22Rv1 (cell line): ENCODE results near the gene DNAJB5.

Experiments used
- ZFX ChIP-seq: fragments of 450-650 bp; IDR thresholded peaks from 2 replicates; pipeline ENCODE4 v1.6.1; 2017; ENCODE audit warnings: antibody characterized with exemption, borderline replicate concordance
- TF ChIP-seq, protein P1 (sequence below): fragments of 450-650 bp; IDR thresholded peaks from 2 replicates; pipeline ENCODE4 v1.5.1; 2017; ENCODE audit warnings: mild to moderate bottlenecking

DNA sequence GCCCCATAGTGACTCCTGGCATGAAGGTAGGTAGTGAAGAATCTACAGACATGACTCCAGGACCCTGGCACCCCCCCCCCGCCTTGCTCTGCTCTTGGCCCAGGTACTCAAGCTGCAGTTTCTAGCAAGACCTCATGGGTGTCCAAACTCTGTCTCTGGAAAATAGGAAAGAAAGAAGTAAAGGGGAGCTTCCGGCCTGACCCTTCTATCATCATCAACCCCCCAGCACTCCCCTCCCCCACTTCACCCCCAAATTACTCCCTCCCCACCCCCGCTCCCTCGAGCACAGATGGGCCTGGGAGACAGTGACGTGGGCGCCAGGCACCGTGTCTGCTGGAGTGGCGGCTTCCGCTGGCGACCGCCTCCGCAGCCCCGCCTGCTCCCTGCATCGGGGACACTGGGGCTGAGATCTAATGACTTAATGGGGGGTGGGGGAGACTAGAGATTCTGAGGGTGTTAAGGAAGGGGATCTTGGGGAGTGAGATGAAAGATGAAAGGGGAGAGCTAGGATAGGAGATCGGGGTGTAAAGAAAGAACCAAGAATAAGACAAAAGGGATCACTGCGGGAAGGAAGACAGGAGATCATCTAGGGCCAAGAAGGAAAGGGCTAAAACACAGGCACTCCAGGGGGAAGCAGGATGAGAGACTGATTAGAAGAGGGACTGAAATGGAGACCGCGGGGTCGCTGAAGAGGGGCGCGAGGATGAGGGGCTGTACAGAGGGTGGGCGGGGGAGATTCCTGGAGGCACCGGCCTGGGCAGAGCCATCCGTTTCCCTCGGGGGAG, 1.1 kb upstream of the DNAJB5 start:
- TF ChIP-seq, protein P1, sequence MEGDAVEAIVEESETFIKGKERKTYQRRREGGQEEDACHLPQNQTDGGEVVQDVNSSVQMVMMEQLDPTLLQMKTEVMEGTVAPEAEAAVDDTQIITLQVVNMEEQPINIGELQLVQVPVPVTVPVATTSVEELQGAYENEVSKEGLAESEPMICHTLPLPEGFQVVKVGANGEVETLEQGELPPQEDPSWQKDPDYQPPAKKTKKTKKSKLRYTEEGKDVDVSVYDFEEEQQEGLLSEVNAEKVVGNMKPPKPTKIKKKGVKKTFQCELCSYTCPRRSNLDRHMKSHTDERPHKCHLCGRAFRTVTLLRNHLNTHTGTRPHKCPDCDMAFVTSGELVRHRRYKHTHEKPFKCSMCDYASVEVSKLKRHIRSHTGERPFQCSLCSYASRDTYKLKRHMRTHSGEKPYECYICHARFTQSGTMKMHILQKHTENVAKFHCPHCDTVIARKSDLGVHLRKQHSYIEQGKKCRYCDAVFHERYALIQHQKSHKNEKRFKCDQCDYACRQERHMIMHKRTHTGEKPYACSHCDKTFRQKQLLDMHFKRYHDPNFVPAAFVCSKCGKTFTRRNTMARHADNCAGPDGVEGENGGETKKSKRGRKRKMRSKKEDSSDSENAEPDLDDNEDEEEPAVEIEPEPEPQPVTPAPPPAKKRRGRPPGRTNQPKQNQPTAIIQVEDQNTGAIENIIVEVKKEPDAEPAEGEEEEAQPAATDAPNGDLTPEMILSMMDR, result no peak
- TF ChIP-seq ZFX, result no peak
